B cell (primary cell): ENCODE data around the gene ATAD3B.
"Not testable (repeated sequence)": the region's sequence is repeated elsewhere in the genome, so short reads cannot be mapped to it uniquely, and the experiment has no call there.

Source experiments
- CTCF ChIP-seq: fragments of 200-600 bp; IDR thresholded peaks from one replicate; pipeline ENCODE4 v1.8.0; 2022; ENCODE audit warnings: antibody characterized with exemption, mild to moderate bottlenecking
- EZH2 ChIP-seq: IDR thresholded peaks from 2 replicates; pipeline ENCODE4 v1.6.1; 2012; ENCODE audit warnings: borderline replicate concordance, low read depth, mild to moderate bottlenecking, moderate library complexity, low read length; ENCODE audit not compliant: insufficient read depth, poor library complexity, severe bottlenecking

GRCh38 chr1:1533894-1534291 lies 62.3 kb downstream of the ATAD3B start:
- not testable (repeated sequence) for TF ChIP-seq CTCF, EZH2
